PC-9 (cell line): ENCODE data around the gene MEF2C. TPM values are rescaled to one million over a fixed set of nuclear protein-coding genes. Genes with fewer than 3 reads are reported as not detected.

Source experiments
- BruUV-seq: library from RNA; stranded (reverse); fragments of 400-500 nt; replicated peaks from 2 replicates; lab custom pipeline; 2021; lab: Mats Ljungman, UMichigan
- CTCF ChIA-PET: fragments of 300-600 bp; sonication (Branson Sonifier 250); formaldehyde crosslinking; loops from one replicate; lab custom pipeline; 2022; ENCODE audit warnings: antibody characterized with exemption; lab: Charles Lee
- POLR2A ChIA-PET: fragments of 300-600 bp; sonication (Branson Sonifier 250); formaldehyde crosslinking; loops from one replicate; lab custom pipeline; 2022; ENCODE audit warnings: antibody characterized with exemption; ENCODE audit not compliant: unreplicated experiment; lab: Charles Lee
- DNase-seq, 2 experiments: peaks; one replicate each; pipeline versions ENCODE4 v3.0.0 to v3.0.0-alpha.2; 2015 to 2022; ENCODE audit warnings: mixed read lengths in 1 of 2
- H2AFZ ChIP-seq: fragments of 200-600 bp; sonication (generic); 2 replicates; pipeline ENCODE4 v1.8.1; 2017; ENCODE audit warnings: antibody characterized with exemption
- H3F3A ChIP-seq: fragments of 200-600 bp; sonication (generic); 2 replicates; pipeline ENCODE4 v1.8.1; 2017; ENCODE audit warnings: antibody characterized with exemption, mild to moderate bottlenecking, low read depth; ENCODE audit not compliant: insufficient read depth
- H3K27ac ChIP-seq: fragments of 200-600 bp; sonication (generic); 2 replicates; pipeline ENCODE4 v1.6.1; 2016; ENCODE audit warnings: mixed run types
- H3K27me3 ChIP-seq: fragments of 200-600 bp; sonication (generic); 2 replicates; pipeline ENCODE4 v1.6.1; 2016; ENCODE audit warnings: low read depth, mixed run types; ENCODE audit not compliant: insufficient read depth
- H3K36me3 ChIP-seq: fragments of 200-600 bp; sonication (generic); 2 replicates; pipeline ENCODE4 v1.6.1; 2016; ENCODE audit warnings: low read depth, mixed run types
- H3K4me1 ChIP-seq: fragments of 200-600 bp; sonication (generic); replicated peaks from 2 replicates; pipeline ENCODE4 v1.6.1; 2016; ENCODE audit warnings: mixed run types; ENCODE audit not compliant: insufficient read depth
- H3K4me2 ChIP-seq: fragments of 200-600 bp; sonication (generic); 2 replicates; pipeline ENCODE4 v1.6.1; 2017; ENCODE audit warnings: mixed run types
- H3K4me3 ChIP-seq: fragments of 200-600 bp; sonication (generic); 2 replicates; pipeline ENCODE4 v1.6.1; 2016; ENCODE audit warnings: mixed run types
- H3K79me2 ChIP-seq: fragments of 200-600 bp; sonication (generic); 2 replicates; pipeline ENCODE4 v1.6.1; 2017; ENCODE audit warnings: low read depth, mixed run types
- H3K9me2 ChIP-seq: fragments of 200-600 bp; sonication (generic); 2 replicates; pipeline ENCODE4 v1.8.1; 2017; ENCODE audit warnings: mild to moderate bottlenecking; ENCODE audit not compliant: insufficient read depth
- H3K9me3 ChIP-seq: fragments of 200-600 bp; sonication (generic); 2 replicates; pipeline ENCODE4 v1.8.1; 2016; ENCODE audit warnings: low read depth; ENCODE audit not compliant: insufficient read depth
- H4K20me1 ChIP-seq: fragments of 200-600 bp; sonication (generic); 2 replicates; pipeline ENCODE4 v1.8.1; 2017; ENCODE audit not compliant: insufficient read depth
- CTCF ChIP-seq: fragments of 200-600 bp; sonication (generic); conservative IDR thresholded peaks from 2 replicates; pipeline ENCODE4 v1.6.1; 2017; ENCODE audit warnings: mixed run types, antibody characterized with exemption, mild to moderate bottlenecking, moderate library complexity
- EZH2 ChIP-seq: fragments of 200-600 bp; sonication (generic); IDR thresholded peaks from 2 replicates; pipeline ENCODE4 v1.8.0; 2017; ENCODE audit warnings: antibody characterized with exemption, low read depth
- intact Hi-C: fragments of 100-400 bp; cut with micrococcal nuclease; formaldehyde crosslinking; loops from one replicate; pipeline ENCODE4 v1.10.0; 2022; ENCODE audit not compliant: unreplicated experiment
- total RNA-seq: library from RNA; stranded (reverse); gene quantifications from 2 replicates; pipeline ENCODE4 v1.2.3, GENCODE V29; 2021

The MEF2C gene
- total RNA-seq, 1 experiment from 2014 or later = 2.5 TPM

- H3K79me2 ChIP-seq = no peaks in the 10 kb centered on the region
- 0 out of 2 replicates have a peak overlapping the region, but pooled peaks have one; percentile 68 for H2AFZ ChIP-seq
- H3K36me3 ChIP-seq = no peaks in the 10 kb centered on the region
- ChIA-PET CTCF (interaction anchor here (0.6 kb wide), 1 partner anchor 206 kb away, joined by 8 read pairs; no protein-coding TSS in a partner anchor), POLR2A (no interaction called here)
- H3K4me1 ChIP-seq = no peaks in the 10 kb centered on the region
- intact Hi-C loops = no loop called here
- DNase-seq = no peak
- TF ChIP-seq EZH2 (no peak), CTCF (no peak)
- no peak overlapping the region for H3K27ac ChIP-seq
- H3K27me3 ChIP-seq = no peaks in the 10 kb centered on the region
- no peaks in the 10 kb centered on the region for H4K20me1 ChIP-seq
- H3K4me2 ChIP-seq = peak overlapping the region; percentile 25
- no peaks in the 10 kb centered on the region for H3K9me2 ChIP-seq
- H3K9me3 ChIP-seq = no peaks in the 10 kb centered on the region
- no TSS peak for BruUV-seq
- no peaks in the 10 kb centered on the region for H3F3A ChIP-seq
- no peak overlapping the region for H3K4me3 ChIP-seq
These were observed 46.7 kb downstream of the MEF2C start for GRCh38 chr5:88836195-88836838.

- H3K79me2 ChIP-seq = no peaks in the 10 kb centered on the region
- ChIA-PET POLR2A (no interaction called here), CTCF (no interaction called here)
- 0 out of 2 replicates have a peak overlapping the region, but pooled peaks have one; percentile 13 for H2AFZ ChIP-seq
- no TSS peak for BruUV-seq
- no peaks in the 10 kb centered on the region for H3K36me3 ChIP-seq
- no peak for DNase-seq
- no peaks in the 10 kb centered on the region for H3K9me3 ChIP-seq
- intact Hi-C loops = no loop called here
- no peaks in the 10 kb centered on the region for H3F3A ChIP-seq
- H4K20me1 ChIP-seq = no peaks in the 10 kb centered on the region
- H3K27me3 ChIP-seq = no peaks in the 10 kb centered on the region
- TF ChIP-seq EZH2 (no peak), CTCF (no peak)
- H3K4me1 ChIP-seq = no peaks in the 10 kb centered on the region
- H3K4me2 ChIP-seq = no peak overlapping the region
- no peak overlapping the region for H3K27ac ChIP-seq
- no peak overlapping the region for H3K4me3 ChIP-seq
- no peaks in the 10 kb centered on the region for H3K9me2 ChIP-seq
These were observed 48.5 kb downstream of the MEF2C start for GRCh38 chr5:88834499-88834898.

- H3K9me2 ChIP-seq = no peaks in the 10 kb centered on the region
- no peaks in the 10 kb centered on the region for H3K4me1 ChIP-seq
- TF ChIP-seq EZH2 (no peak), CTCF (no peak)
- intact Hi-C loops = no loop called here
- no peaks in the 10 kb centered on the region for H3K36me3 ChIP-seq
- CTCF ChIA-PET = no interaction called here
- H2AFZ ChIP-seq = 0 out of 2 replicates have a peak overlapping the region, but pooled peaks have one; percentile 13
- H3F3A ChIP-seq = no peaks in the 10 kb centered on the region
- no peak overlapping the region for H3K4me2 ChIP-seq
- no peaks in the 10 kb centered on the region for H4K20me1 ChIP-seq
- no TSS peak for BruUV-seq
- no peak overlapping the region for H3K4me3 ChIP-seq
- no peaks in the 10 kb centered on the region for H3K9me3 ChIP-seq
- DNase-seq = no peak
- no peaks in the 10 kb centered on the region for H3K27me3 ChIP-seq
- no peak overlapping the region for H3K27ac ChIP-seq
- POLR2A ChIA-PET = no interaction called here
- no peaks in the 10 kb centered on the region for H3K79me2 ChIP-seq
These were observed 48.9 kb downstream of the MEF2C start for GRCh38 chr5:88834131-88834462.
